HepG2 (cell line): ENCODE results near the gene TRERF1. TPM values are rescaled to one million over a fixed set of nuclear protein-coding genes. Genes with fewer than 3 reads are reported as not detected.

Experiments
- ATAC-seq: fragments of 200-7000 bp; cut with Tn5 transposase; 3 replicates; pipeline ENCODE4 v1.9.1; 2020; ENCODE audit warnings: mild to moderate bottlenecking, moderate library complexity
- BruUV-seq: library from RNA; stranded (reverse); fragments of 400-500 nt; replicated peaks from 2 replicates; lab custom pipeline; 2021; lab: Mats Ljungman, UMichigan
- CTCF ChIA-PET: fragments of 300-600 bp; formaldehyde crosslinking; extraction: SDS; loops from one replicate; lab custom pipeline; 2021; ENCODE audit warnings: low total read pairs, inconsistent platforms, low intra/inter-chr PET ratio; lab: Yijun Ruan, JAX
- POLR2A ChIA-PET: fragments of 350-600 bp; sonication (Branson Sonifier 250); formaldehyde crosslinking; loops from one replicate; lab custom pipeline; 2020; ENCODE audit warnings: antibody characterized with exemption, inconsistent platforms; lab: Yijun Ruan, JAX
- DNase-seq: peaks from one replicate; pipeline ENCODE4 v3.0.0-alpha.2; 2015; ENCODE audit warnings: low spot score
- FAIRE-seq: peaks from 3 replicates; lab custom pipeline; 2011; peaks lifted over from hg19 to GRCh38; lab: Jason Lieb, UNC
- H2AFZ ChIP-seq: one replicate; pipeline ENCODE4 v1.6.1; 2011; ENCODE audit warnings: low read length, inconsistent platforms
- H3K27ac ChIP-seq: fragments of 300-600 bp; 3 replicates; pipeline ENCODE4 v1.8.0; 2011; ENCODE audit warnings: mixed run types, mild to moderate bottlenecking, mixed read lengths, low read length, inconsistent platforms; ENCODE audit not compliant: insufficient read depth; ENCODE audit errors: extremely low read length
- H3K27me3 ChIP-seq, 2 experiments: fragments of 200-600 bp in 1 of 2; 2 replicates in 1 of 2; 3 replicates in 1 of 2; pipeline versions ENCODE4 v1.6.0 to v1.8.0; 2011; ENCODE audit warnings: low read length in 2 of 2, mild to moderate bottlenecking in 2 of 2, moderate library complexity in 2 of 2, inconsistent platforms in 1 of 2; ENCODE audit not compliant: insufficient read depth in 2 of 2, control insufficient read depth in 1 of 2
- H3K36me3 ChIP-seq, 2 experiments: fragments of 200-600 bp in 1 of 2; replicated peaks in 1 of 2; 2 replicates in 1 of 2; 3 replicates in 1 of 2; pipeline versions ENCODE4 v1.5.1 to v1.8.0; 2011; ENCODE audit warnings: low read length in 2 of 2, inconsistent platforms in 1 of 2; ENCODE audit not compliant: insufficient read depth in 2 of 2, control insufficient read depth in 1 of 2
- H3K4me1 ChIP-seq: 2 replicates; pipeline ENCODE4 v1.5.1; 2012; ENCODE audit warnings: low read length, inconsistent platforms; ENCODE audit not compliant: insufficient read depth
- H3K4me2 ChIP-seq: 2 replicates; pipeline ENCODE4 v1.6.0; 2011; ENCODE audit warnings: low read depth, low read length, inconsistent platforms
- H3K4me3 ChIP-seq, 3 experiments: fragments of 200-600 bp in 1 of 3; sonication (generic), shearing (Covaris generic) in 1 of 3; replicated peaks in 1 of 3; 2 replicates each; pipeline ENCODE4 v1.5.1; 2011 to 2016; ENCODE audit warnings: low read length in 3 of 3, inconsistent platforms in 2 of 3, low read depth in 2 of 3, mild to moderate bottlenecking in 2 of 3, control low read depth in 1 of 3, mixed read lengths in 1 of 3; ENCODE audit not compliant: insufficient read depth in 1 of 3
- H3K79me2 ChIP-seq: one replicate; pipeline ENCODE4 v1.6.1; 2011; ENCODE audit warnings: low read length, inconsistent platforms; ENCODE audit not compliant: insufficient read depth
- H3K9ac ChIP-seq: 2 replicates; pipeline ENCODE4 v1.6.0; 2011; ENCODE audit warnings: mild to moderate bottlenecking, low read depth, low read length, inconsistent platforms; ENCODE audit not compliant: insufficient read depth
- H3K9me3 ChIP-seq: 2 replicates; pipeline ENCODE4 v1.5.1; 2012; ENCODE audit warnings: mild to moderate bottlenecking, low read length
- H4K20me1 ChIP-seq: 2 replicates; pipeline ENCODE4 v1.6.0; 2011; ENCODE audit warnings: inconsistent platforms, mild to moderate bottlenecking, low read length, moderate library complexity; ENCODE audit not compliant: insufficient read depth
- CBFB ChIP-seq: sonication (generic); formaldehyde crosslinking; IDR thresholded peaks from 2 replicates; pipeline ENCODE4 v1.4.0; 2020; ENCODE audit warnings: missing genetic modification reagents
- JARID2 ChIP-seq: sonication (generic); formaldehyde crosslinking; IDR thresholded peaks from 2 replicates; pipeline ENCODE4 v1.8.1; 2023; ENCODE audit warnings: missing genetic modification reagents, inconsistent platforms; ENCODE audit not compliant: insufficient replicate concordance
- MXD4 ChIP-seq: IDR thresholded peaks from 2 replicates; pipeline ENCODE4 v1.6.1; 2016; ENCODE audit warnings: mild to moderate bottlenecking, missing biosample characterization, missing genetic modification reagents
- MZF1 ChIP-seq: sonication (generic); formaldehyde crosslinking; IDR thresholded peaks from 2 replicates; pipeline ENCODE4 v1.8.1; 2023; ENCODE audit warnings: mild to moderate bottlenecking, missing genetic modification reagents, borderline replicate concordance
- PBX2 ChIP-seq: IDR thresholded peaks from 2 replicates; pipeline ENCODE4 v1.6.1; 2016; ENCODE audit warnings: control low read depth
- RBM39 ChIP-seq: fragments of 200-400 bp; formaldehyde crosslinking; IDR thresholded peaks from one replicate; pipeline ENCODE4 v1.6.1; 2018; ENCODE audit warnings: antibody characterized with exemption, mild to moderate bottlenecking, low read depth, low read length; ENCODE audit not compliant: poor library complexity, severe bottlenecking
- SNRNP70 ChIP-seq: fragments of 200-400 bp; formaldehyde crosslinking; IDR thresholded peaks from 2 replicates; pipeline ENCODE4 v1.6.1; 2017; ENCODE audit warnings: mild to moderate bottlenecking, low read depth, low read length, moderate library complexity
- TAF1 ChIP-seq: sonication (generic); formaldehyde crosslinking; IDR thresholded peaks from 2 replicates; pipeline ENCODE4 v1.4.0; 2020; ENCODE audit warnings: missing genetic modification reagents
- ZBTB3 ChIP-seq: sonication (generic); formaldehyde crosslinking; IDR thresholded peaks from 2 replicates; pipeline ENCODE4 v1.4.0; 2020; ENCODE audit warnings: low read depth, mild to moderate bottlenecking, moderate library complexity, missing genetic modification reagents, borderline replicate concordance
- ZFP41 ChIP-seq: sonication (generic); formaldehyde crosslinking; IDR thresholded peaks from 2 replicates; pipeline ENCODE4 v1.4.0; 2020; ENCODE audit warnings: mild to moderate bottlenecking, missing genetic modification reagents, borderline replicate concordance
- ZNF333 ChIP-seq: sonication (generic); formaldehyde crosslinking; IDR thresholded peaks from 2 replicates; pipeline ENCODE4 v1.4.0; 2020; ENCODE audit warnings: mild to moderate bottlenecking, missing genetic modification reagents, borderline replicate concordance
- ZNF530 ChIP-seq: sonication (generic); formaldehyde crosslinking; IDR thresholded peaks from 2 replicates; pipeline ENCODE4 v1.5.0; 2020; ENCODE audit warnings: low read depth, mild to moderate bottlenecking, missing genetic modification reagents
- ZNF558 ChIP-seq: sonication (generic); formaldehyde crosslinking; IDR thresholded peaks from 2 replicates; pipeline ENCODE4 v1.9.0; 2022; ENCODE audit warnings: mild to moderate bottlenecking, missing genetic modification reagents, borderline replicate concordance
- ZZZ3 ChIP-seq: sonication (generic); formaldehyde crosslinking; IDR thresholded peaks from 2 replicates; pipeline ENCODE4 v1.4.0; 2020; ENCODE audit warnings: missing genetic modification reagents, mild to moderate bottlenecking, borderline replicate concordance
- WGBS: methylation state at CpG from one replicate; pipeline ENCODE4 v1.1.6; 2017; ENCODE audit warnings: low lambda C conversion rate; 5-methylcytosine and 5-hydroxymethylcytosine counted together
- in situ Hi-C: cut with HindIII; loops from 2 replicates; pipeline ENCODE4 v1.10.0; 2017; ENCODE audit warnings: low pct_unique_long_range_greater_than_20kb; ENCODE audit not compliant: extremely low pct_ligation_motif_present
- intact Hi-C: fragments of 100-400 bp; cut with micrococcal nuclease; formaldehyde crosslinking; loops from one replicate; pipeline ENCODE4 v1.10.0; 2022; ENCODE audit not compliant: unreplicated experiment
- polyA plus RNA-seq, 8 experiments: library from polyadenylated mRNA; depleted of rRNA in 3 of 8; stranded (reverse) in 7 of 8; unstranded in 1 of 8; fragments of >200 nt; fragmentation: Illumina TruSeq in 4 of 8; extraction: Trizol in 4 of 8; gene quantifications; 2 replicates each; pipeline versions ENCODE4 v1.2.1 to v1.2.3, GENCODE V29; 2011 to 2016; ENCODE audit warnings: low read depth in 4 of 8, missing spikeins in 1 of 8, mixed read lengths in 1 of 8; ENCODE audit not compliant: insufficient read depth in 1 of 8
- total RNA-seq, 5 experiments: library from RNA; depleted of rRNA; stranded (reverse); fragments of >200 nt; fragmentation: Illumina TruSeq; extraction: Trizol; gene quantifications; 2 replicates each; pipeline ENCODE4 v1.2.3, GENCODE V29; 2016; ENCODE audit warnings: low read depth in 1 of 5
- TF ChIP-seq, protein P1 (sequence below): sonication (generic); formaldehyde crosslinking; IDR thresholded peaks from 2 replicates; pipeline ENCODE4 v1.4.0; 2020; ENCODE audit warnings: missing genetic modification reagents, borderline replicate concordance
- TF ChIP-seq, protein P2 (sequence below): sonication (generic); formaldehyde crosslinking; IDR thresholded peaks from 2 replicates; pipeline ENCODE4 v1.8.1; 2023; ENCODE audit warnings: mild to moderate bottlenecking, moderate library complexity, missing genetic modification reagents

The TRERF1 gene
- total and polyA plus RNA-seq, 2 of the 13 experiments (the other 11 are each of a cell fraction or from before 2014, with no cell fraction given) = 0.02 TPM; not detected in 1

DNA sequence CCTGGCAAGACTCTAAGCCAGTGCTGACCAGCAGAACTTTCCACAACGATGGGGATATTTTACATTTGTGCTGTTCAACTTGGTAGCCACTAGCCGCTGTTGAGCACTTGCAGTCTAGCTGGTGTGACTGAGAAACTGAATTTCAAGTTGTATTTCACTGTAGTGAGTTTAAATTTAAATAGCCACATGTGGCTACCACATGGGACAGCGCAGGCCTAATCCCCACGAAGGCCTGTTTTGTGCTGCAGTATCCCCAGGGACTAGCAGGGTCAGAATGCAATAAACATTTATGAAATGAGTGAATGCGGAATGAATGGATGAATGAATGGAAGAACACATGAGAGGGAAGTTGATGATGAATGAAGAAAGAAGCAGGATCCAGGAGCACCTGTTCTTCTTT lies 115.8 kb downstream of the TRERF1 start:
- Histone ChIP-seq H3K9ac (no peak overlapping the region), H3K4me3 (no peak overlapping the region), H3K9me3 (no peaks in the 10 kb centered on the region), H3K79me2 (no peaks in the 10 kb centered on the region), H3K27me3 (peaks cover 0 to 40% of the 10 kb centered on the region in 2 experiments; a peak in 4 of 5 replicates), H3K4me1 (no peaks in the 10 kb centered on the region), H2AFZ (no peak overlapping the region), H3K27ac (no peak overlapping the region), H3K4me2 (no peak overlapping the region), H4K20me1 (no peaks in the 10 kb centered on the region), H3K36me3 (no peaks in the 10 kb centered on the region)
- no TSS peak for BruUV-seq
- FAIRE-seq = no peak
- ChIA-PET POLR2A (no interaction called here), CTCF (no interaction called here)
- no peak for ATAC-seq
- intact Hi-C loops (no loop called here), in situ Hi-C loops (no loop called here)
- WGBS = 24% methylated on average over 5 of the region's 5 CpGs
- DNase-seq = no peak
- no peak for TF ChIP-seq PBX2 (CRISPR knock-in tag)
- no peak for TF ChIP-seq RBM39
- TF ChIP-seq, protein P1, sequence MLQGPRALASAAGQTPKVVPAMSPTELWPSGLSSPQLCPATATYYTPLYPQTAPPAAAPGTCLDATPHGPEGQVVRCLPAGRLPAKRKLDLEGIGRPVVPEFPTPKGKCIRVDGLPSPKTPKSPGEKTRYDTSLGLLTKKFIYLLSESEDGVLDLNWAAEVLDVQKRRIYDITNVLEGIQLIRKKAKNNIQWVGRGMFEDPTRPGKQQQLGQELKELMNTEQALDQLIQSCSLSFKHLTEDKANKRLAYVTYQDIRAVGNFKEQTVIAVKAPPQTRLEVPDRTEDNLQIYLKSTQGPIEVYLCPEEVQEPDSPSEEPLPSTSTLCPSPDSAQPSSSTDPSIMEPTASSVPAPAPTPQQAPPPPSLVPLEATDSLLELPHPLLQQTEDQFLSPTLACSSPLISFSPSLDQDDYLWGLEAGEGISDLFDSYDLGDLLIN (CRISPR knock-in tag) = no peak
- TF ChIP-seq, protein P2, sequence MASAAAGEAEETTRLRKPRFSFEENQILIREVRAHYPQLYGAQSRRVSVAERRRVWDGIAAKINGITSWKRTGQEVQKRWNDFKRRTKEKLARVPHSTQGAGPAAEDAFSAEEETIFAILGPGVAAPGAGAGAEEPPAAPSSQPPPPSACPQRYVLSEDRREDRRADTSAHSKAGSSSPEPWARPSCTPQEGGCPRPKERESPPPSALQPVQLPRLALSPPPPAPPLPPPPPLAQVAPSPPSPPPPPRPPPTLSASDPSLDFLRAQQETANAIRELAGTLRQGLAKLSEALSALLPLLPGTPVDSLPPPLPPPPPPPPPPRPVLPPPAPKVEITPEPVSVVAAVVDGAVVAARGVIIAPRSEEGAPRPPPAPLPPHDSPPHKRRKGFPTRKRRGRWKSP = no peak
- no peak for TF ChIP-seq ZFP41 (CRISPR knock-in tag)
- TF ChIP-seq CBFB (CRISPR knock-in tag) = no peak
- TF ChIP-seq JARID2 (CRISPR knock-in tag) = no peak
- no peak for TF ChIP-seq ZNF558 (CRISPR knock-in tag)
- TF ChIP-seq SNRNP70 = no peak
- TF ChIP-seq TAF1 (CRISPR knock-in tag) = no peak
- no peak for TF ChIP-seq ZNF530
- TF ChIP-seq ZZZ3 (CRISPR knock-in tag) = no peak
- no peak for TF ChIP-seq ZNF333
- no peak for TF ChIP-seq ZBTB3 (CRISPR knock-in tag)
- TF ChIP-seq MZF1 (CRISPR knock-in tag) = no peak
- no peak for TF ChIP-seq MXD4
